Testis (tissue), 3 donors: ENCODE results near the gene LHFPL3. TPM values are rescaled to one million over a fixed set of nuclear protein-coding genes. Genes with fewer than 3 reads are reported as not detected.

Experiments used
- DNase-seq: peaks from one replicate; pipeline ENCODE4 v3.0.0-alpha.2; 2019
- H3K27ac ChIP-seq, 2 donors: fragments of 200-600 bp; sonication (generic); one replicate each; pipeline ENCODE4 v1.5.1; 2019
- H3K27me3 ChIP-seq: fragments of 200-600 bp; sonication (generic); one replicate; pipeline ENCODE4 v1.5.1; 2019
- H3K36me3 ChIP-seq: fragments of 200-600 bp; sonication (generic); one replicate; pipeline ENCODE4 v1.5.1; 2017; ENCODE audit warnings: low read depth; ENCODE audit errors: missing control alignments
- H3K4me1 ChIP-seq: fragments of 200-600 bp; sonication (generic); one replicate; pipeline ENCODE4 v1.5.1; 2019
- H3K4me3 ChIP-seq, 2 donors: fragments of 200-600 bp; sonication (generic); one replicate each; pipeline ENCODE4 v1.5.1; 2017 to 2019
- H3K9me3 ChIP-seq: fragments of 200-600 bp; sonication (generic); one replicate; pipeline ENCODE4 v1.5.1; 2017
- CTCF ChIP-seq, 3 experiments: fragments of 450-650 bp in 2 of 3; fragments of 200-600 bp in 1 of 3; sonication (generic) in 1 of 3; IDR thresholded peaks; one replicate each; pipeline ENCODE4 v1.5.1; 2016 to 2019; ENCODE audit warnings: antibody characterized with exemption in 3 of 3, mild to moderate bottlenecking in 2 of 3, moderate library complexity in 1 of 3
- POLR2A ChIP-seq: fragments of 450-650 bp; IDR thresholded peaks from one replicate; pipeline ENCODE4 v1.6.1; 2017; ENCODE audit warnings: antibody characterized with exemption, mild to moderate bottlenecking, moderate library complexity
- WGBS, 2 donors: methylation state at CpG; one replicate each; pipeline ENCODE4 v1.1.5; 2018; 5-methylcytosine and 5-hydroxymethylcytosine counted together
- intact Hi-C: fragments of 100-400 bp; cut with DNase I; formaldehyde crosslinking; loops from one replicate; pipeline ENCODE4 v1.15.1; 2023; ENCODE audit warnings: low total_unique reads
- polyA plus RNA-seq: library from polyadenylated mRNA; stranded (reverse); fragments of 350-450 nt; fragmentation: Illumina TruSeq; extraction: RNeasy Lipid Tissue Mini Kit (QIAGEN cat#74804); gene quantifications from one replicate; pipeline ENCODE4 v1.2.3, GENCODE V29; 2014; ENCODE audit warnings: low read depth, low replicate concordance; ENCODE audit not compliant: insufficient read depth
- total RNA-seq, 2 donors: library from RNA; depleted of rRNA; stranded (reverse); fragments of >200 nt; gene quantifications; one replicate each; pipeline ENCODE4 v1.2.3, GENCODE V29; 2016

LHFPL3 gene
- total and polyA plus RNA-seq, 3 donors from 2014 or later = 0.17 to 0.47 (median 0.19) TPM

GRCh38 chr7:104938741-104939390 lies 610.5 kb downstream of the LHFPL3 start:
- 64 to 69% methylated on average over 1 of the region's 1 CpG for WGBS, 2 donors
- Histone ChIP-seq H3K27ac (no peak overlapping the region), H3K27me3 (no peaks in the 10 kb centered on the region), H3K36me3 (no peaks in the 10 kb centered on the region), H3K9me3 (no peaks in the 10 kb centered on the region), H3K4me3 (no peak overlapping the region), H3K4me1 (peaks cover 10% of the 10 kb centered on the region)
- DNase-seq = no peak
- TF ChIP-seq CTCF (IDR thresholded peaks at IDR 0.05) (no peak), POLR2A (no peak)
- intact Hi-C loops = no loop called here

- Histone ChIP-seq H3K4me3 (peak overlapping the region; percentile 10 to 33), H3K36me3 (no peaks in the 10 kb centered on the region), H3K27me3 (no peaks in the 10 kb centered on the region), H3K27ac (no peak overlapping the region), H3K4me1 (peaks cover 22% of the 10 kb centered on the region), H3K9me3 (no peaks in the 10 kb centered on the region)
- intact Hi-C loops = no loop called here
- 81 to 88% methylated on average over 5 to 42 of the region's 43 CpGs for WGBS, 2 donors
- no peak for TF ChIP-seq POLR2A
- DNase-seq = no peak
These were observed 611.8 kb downstream of the LHFPL3 start for GRCh38 chr7:104940023-104940710.

DNA sequence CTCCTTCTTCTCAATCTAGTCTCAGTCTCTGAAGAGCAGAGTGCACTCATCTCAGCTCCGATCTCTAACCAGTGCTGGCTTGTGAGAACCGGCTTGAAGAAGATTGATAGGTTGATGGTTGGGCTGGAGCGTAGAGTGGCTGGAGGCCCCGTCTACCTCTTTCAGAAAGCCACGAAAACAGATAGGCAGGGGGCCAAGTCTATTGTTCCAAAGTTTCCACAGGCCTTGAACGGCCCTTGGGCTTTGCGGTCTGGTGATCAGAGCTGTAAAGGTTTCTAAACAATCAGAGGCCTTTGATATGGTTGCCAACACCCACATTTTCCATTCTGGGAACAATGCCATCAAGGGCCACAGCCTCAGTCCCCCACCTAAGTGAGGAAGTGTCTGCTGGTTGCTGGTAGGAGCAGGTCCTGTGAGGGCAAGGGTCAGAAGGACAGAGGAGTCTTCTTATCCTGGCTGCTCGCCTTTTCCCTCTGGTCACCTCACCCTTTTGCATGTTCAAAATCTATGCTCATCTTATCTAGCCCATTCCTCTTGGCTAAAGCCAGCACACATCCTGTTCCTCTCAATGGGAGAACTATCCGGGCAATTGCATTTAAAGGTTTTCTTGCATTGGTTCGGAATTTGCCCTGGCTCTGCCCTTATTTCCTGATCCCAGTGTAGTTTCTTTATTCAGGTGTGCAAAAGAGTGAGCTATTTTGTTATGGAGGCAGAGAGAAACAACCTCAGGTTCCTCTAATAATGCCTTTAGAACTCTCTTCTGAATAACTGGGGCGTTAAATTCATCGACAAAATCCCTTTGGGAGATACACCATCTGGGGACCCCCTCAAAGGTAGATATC lies 615.3 kb downstream of the LHFPL3 start:
- H3K4me3 ChIP-seq = no peak overlapping the region
- no peaks in the 10 kb centered on the region for H3K36me3 ChIP-seq
- DNase-seq = peak; percentile 70
- no peaks in the 10 kb centered on the region for H3K9me3 ChIP-seq
- intact Hi-C loops = no loop called here
- no peak for TF ChIP-seq CTCF (IDR thresholded peaks at IDR 0.05)
- no peak for TF ChIP-seq POLR2A
- no peaks in the 10 kb centered on the region for H3K27me3 ChIP-seq
- 43 to 68% methylated on average over 12 of the region's 12 CpGs for WGBS, 2 donors
- peaks cover 27% of the 10 kb centered on the region for H3K4me1 ChIP-seq
- peak overlapping the region; percentile 36 to 71 for H3K27ac ChIP-seq

DNA sequence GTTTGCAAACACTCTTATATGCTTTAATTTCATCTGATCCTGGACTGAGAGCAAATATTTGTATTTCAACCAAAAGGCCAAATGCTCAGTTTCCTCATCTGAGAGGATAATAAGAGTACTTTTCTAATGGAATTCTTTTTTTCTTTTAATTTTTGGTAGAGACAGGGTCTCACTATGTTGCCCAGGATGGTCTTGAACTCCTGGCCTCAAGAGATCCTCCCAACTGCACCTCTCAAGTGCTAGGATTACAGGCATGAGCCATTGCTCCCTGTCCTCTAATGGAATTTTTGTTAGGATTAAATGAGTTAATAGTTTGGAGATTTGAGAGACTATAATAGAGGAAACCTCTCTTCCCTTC lies 617.2 kb downstream of the LHFPL3 start:
- intact Hi-C loops = no loop called here
- Histone ChIP-seq H3K36me3 (no peaks in the 10 kb centered on the region), H3K4me1 (peaks cover 27% of the 10 kb centered on the region), H3K4me3 (no peak overlapping the region), H3K9me3 (no peaks in the 10 kb centered on the region), H3K27ac (peak overlapping the region in 1 of 2 donors; percentile 71), H3K27me3 (no peaks in the 10 kb centered on the region)
- DNase-seq = no peak
- TF ChIP-seq CTCF (IDR thresholded peaks at IDR 0.05) = no peak
- TF ChIP-seq POLR2A = no peak

DNA sequence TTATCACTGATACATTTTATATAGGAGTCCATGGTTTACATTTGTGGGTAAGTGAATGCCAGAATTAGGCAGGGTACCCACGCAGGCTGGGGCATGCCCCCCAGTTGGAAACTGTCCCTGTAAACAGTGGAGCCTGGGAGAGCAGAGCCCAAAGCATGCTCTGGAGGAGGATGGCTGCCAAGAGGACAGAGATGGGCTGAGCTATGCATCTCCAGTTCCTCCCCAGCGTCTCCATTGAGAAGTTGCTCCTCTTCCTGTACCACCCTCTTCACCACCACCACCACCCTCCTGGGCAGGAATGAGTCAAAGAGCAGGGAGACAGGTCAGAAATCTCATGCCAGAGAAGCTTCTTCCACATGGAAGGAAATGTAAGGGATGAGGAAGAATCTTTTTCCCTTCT lies 617.9 kb downstream of the LHFPL3 start:
- Histone ChIP-seq H3K27me3 (no peaks in the 10 kb centered on the region), H3K4me3 (no peak overlapping the region), H3K9me3 (no peaks in the 10 kb centered on the region), H3K27ac (no peak overlapping the region), H3K36me3 (no peaks in the 10 kb centered on the region), H3K4me1 (peaks cover 27% of the 10 kb centered on the region)
- intact Hi-C loops = no loop called here
- no peak for DNase-seq
- TF ChIP-seq POLR2A = no peak
- no peak for TF ChIP-seq CTCF (IDR thresholded peaks at IDR 0.05)
- WGBS, 2 donors = 43 to 63% methylated on average over 2 of the region's 2 CpGs
